ENCODE measurements around the gene HSF2BP.
"Not testable (repeated sequence)": the region's sequence is repeated elsewhere in the genome, so short reads cannot be mapped to it uniquely, and the experiment has no call there.

Gene HSF2BP

GRCh38 chr21:43653626-43654025, 5.7 kb downstream of the HSF2BP start:
- no peak for DNase-seq
- TF ChIP-seq CTCF (IDR thresholded peaks at IDR 0.05; ENCODE audit: low read depth, low read length, missing control alignments): no peak
- no peaks in the 10 kb centered on the region for H3K36me3 ChIP-seq (replicated peaks)
- no peak overlapping the region for H3K27ac ChIP-seq
- no peaks in the 10 kb centered on the region for H3K27me3 ChIP-seq (replicated peaks)
- no peak overlapping the region for H3K4me3 ChIP-seq (ENCODE audit: low read depth, low read length)
- in situ Hi-C loops (cut with HindIII; ENCODE audit: low pct_ligation_motif_present, low sequenced_read_pairs): no loop called here

- TF ChIP-seq CTCF (IDR thresholded peaks at IDR 0.05; ENCODE audit: low read depth, low read length, missing control alignments): no peak
- Histone ChIP-seq H3K4me3 (ENCODE audit: low read depth, low read length) (no peak overlapping the region), H3K27me3 (replicated peaks) (no peaks in the 10 kb centered on the region), H3K36me3 (replicated peaks) (no peaks in the 10 kb centered on the region), H3K27ac (no peak overlapping the region)
- in situ Hi-C loops (cut with HindIII; ENCODE audit: low pct_ligation_motif_present, low sequenced_read_pairs): no loop called here
- DNase-seq: no peak
Observed at GRCh38 chr21:43652616-43653015, 6.7 kb downstream of the HSF2BP start.

DNA sequence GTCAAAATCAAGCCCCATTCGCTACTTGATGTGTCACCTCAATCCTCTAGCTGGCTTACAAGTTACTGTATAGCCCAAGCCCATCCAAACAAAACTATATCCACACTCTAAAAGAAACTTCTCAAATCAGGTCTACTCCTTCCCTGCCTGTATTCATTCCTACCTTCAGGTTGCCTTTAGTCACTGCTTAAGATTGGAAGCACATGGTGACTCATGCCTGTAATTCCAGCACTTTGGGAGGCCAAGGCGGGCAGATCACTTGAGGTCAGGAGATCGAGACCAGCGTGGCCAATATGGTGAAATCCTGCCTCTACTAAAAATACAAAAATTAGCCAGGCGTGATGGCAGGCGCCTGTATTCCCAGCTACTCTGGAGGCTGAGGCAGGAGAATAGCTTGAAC, 7.4 kb downstream of the HSF2BP start:
- H3K36me3 ChIP-seq (replicated peaks); in situ Hi-C loops (cut with HindIII; ENCODE audit: low pct_ligation_motif_present, low sequenced_read_pairs); H3K27me3 ChIP-seq (replicated peaks); DNase-seq; H3K27ac ChIP-seq; H3K4me3 ChIP-seq (ENCODE audit: low read depth, low read length): not testable (repeated sequence)

GRCh38 chr21:43648171-43648570, 11.1 kb downstream of the HSF2BP start:
- no peak overlapping the region for H3K4me3 ChIP-seq (ENCODE audit: low read depth, low read length)
- H3K36me3 ChIP-seq (replicated peaks): no peaks in the 10 kb centered on the region
- in situ Hi-C loops (cut with HindIII; ENCODE audit: low pct_ligation_motif_present, low sequenced_read_pairs): no loop called here
- TF ChIP-seq CTCF (IDR thresholded peaks at IDR 0.05; ENCODE audit: low read depth, low read length, missing control alignments): no peak
- no peaks in the 10 kb centered on the region for H3K27me3 ChIP-seq (replicated peaks)
- DNase-seq: no peak
- no peak overlapping the region for H3K27ac ChIP-seq

GRCh38 chr21:43646550-43647260, 12.6 kb downstream of the HSF2BP start:
- peak overlapping the region; percentile 65 for H3K27ac ChIP-seq
- peak; percentile 91 for DNase-seq
- in situ Hi-C loops (cut with HindIII; ENCODE audit: low pct_ligation_motif_present, low sequenced_read_pairs): no loop called here
- no peaks in the 10 kb centered on the region for H3K36me3 ChIP-seq (replicated peaks)
- peak; percentile 99 for TF ChIP-seq CTCF (IDR thresholded peaks at IDR 0.05; ENCODE audit: low read depth, low read length, missing control alignments)
- H3K27me3 ChIP-seq (replicated peaks): no peaks in the 10 kb centered on the region
- H3K4me3 ChIP-seq (ENCODE audit: low read depth, low read length): no peak overlapping the region

GRCh38 chr21:43645976-43646375, 13.3 kb downstream of the HSF2BP start:
- no peak for TF ChIP-seq CTCF (IDR thresholded peaks at IDR 0.05; ENCODE audit: low read depth, low read length, missing control alignments)
- in situ Hi-C loops (cut with HindIII; ENCODE audit: low pct_ligation_motif_present, low sequenced_read_pairs): no loop called here
- H3K27ac ChIP-seq: peak overlapping the region; percentile 65

More at GRCh38 chr21:43645976-43646375, 13.3 kb downstream of the HSF2BP start:
- no peaks in the 10 kb centered on the region for H3K27me3 ChIP-seq (replicated peaks)
- no peak for DNase-seq
- H3K4me3 ChIP-seq (ENCODE audit: low read depth, low read length): no peak overlapping the region
- H3K36me3 ChIP-seq (replicated peaks): no peaks in the 10 kb centered on the region

Data from brain microvascular endothelial cell (primary cell).